Activated CD4-positive, alpha-beta T cell treated with anti-CD3 and anti-CD28 coated beads, Interleukin-2, amount 50 U/mL, for 24 hours (primary cell): ENCODE results near the gene IGFLR1.
"Not testable (repeated sequence)": the region's sequence is repeated elsewhere in the genome, so short reads cannot be mapped to it uniquely, and the experiment has no call there.

Experiments used
- DNase-seq, 2 donors: peaks; one replicate each; pipeline ENCODE4 v3.0.0-alpha.2; 2020; ENCODE audit warnings: low read depth in 1 of 2, low spot score in 1 of 2

Gene IGFLR1

GRCh38 chr19:35725216-35725861, 16.9 kb downstream of the IGFLR1 start:
- DNase-seq = no peak

- DNase-seq = no peak
Observed at GRCh38 chr19:35724560-35724959, 17.7 kb downstream of the IGFLR1 start.

- not testable (repeated sequence) for DNase-seq
Observed at GRCh38 chr19:35724132-35724531, 18.1 kb downstream of the IGFLR1 start.

GRCh38 chr19:35723671-35724070, 18.6 kb downstream of the IGFLR1 start:
- DNase-seq = no peak

- DNase-seq = no peak
Observed at GRCh38 chr19:35722897-35723296, 19.4 kb downstream of the IGFLR1 start.

- DNase-seq = no peak
Observed at GRCh38 chr19:35722461-35722860, 19.8 kb downstream of the IGFLR1 start.

GRCh38 chr19:35721374-35721773, 20.9 kb downstream of the IGFLR1 start:
- DNase-seq = no peak

GRCh38 chr19:35720648-35721047, 21.6 kb downstream of the IGFLR1 start:
- no peak for DNase-seq

GRCh38 chr19:35720163-35720524, 22.1 kb downstream of the IGFLR1 start:
- DNase-seq = no peak

GRCh38 chr19:35719402-35720162, 22.7 kb downstream of the IGFLR1 start:
- no peak for DNase-seq

- DNase-seq = no peak
Observed at GRCh38 chr19:35718345-35719041, 23.8 kb downstream of the IGFLR1 start.

- DNase-seq = peak in 1 of 2 donors; percentile 83
Observed at GRCh38 chr19:35717665-35718344, 24.4 kb downstream of the IGFLR1 start, which contains the start of gene KMT2B. Gene KMT2B, plus strand, starts transcription at chr19:35718003. Its CDS starts 16 bp downstream, at chr19:35718019.

- peak; percentile 62 to 97 for DNase-seq
Observed at GRCh38 chr19:35716801-35717664, 25.2 kb downstream of the IGFLR1 start.

- no peak for DNase-seq
Observed at GRCh38 chr19:35715981-35716800, 26.1 kb downstream of the IGFLR1 start.

GRCh38 chr19:35715355-35715809, 26.9 kb downstream of the IGFLR1 start:
- DNase-seq = no peak

GRCh38 chr19:35714601-35715354, 27.5 kb downstream of the IGFLR1 start:
- DNase-seq = no peak

- DNase-seq = no peak
Observed at GRCh38 chr19:35713904-35714495, 28.3 kb downstream of the IGFLR1 start.

- no peak for DNase-seq
Observed at GRCh38 chr19:35713506-35713850, 28.8 kb downstream of the IGFLR1 start.
